Activated CD4-positive, alpha-beta memory T cell treated with anti-CD3 and anti-CD28 coated beads for 36 hours (primary cell): ENCODE data around the gene RARA. TPM values are rescaled to one million over a fixed set of nuclear protein-coding genes. Genes with fewer than 3 reads are reported as not detected.
"Not testable (repeated sequence)": the region's sequence is repeated elsewhere in the genome, so short reads cannot be mapped to it uniquely, and the experiment has no call there.

ENCODE experiments used
- CTCF ChIA-PET: fragments of 350-600 bp; sonication (Branson Sonifier 250); formaldehyde crosslinking; loops from one replicate; lab custom pipeline; 2021; ENCODE audit warnings: antibody characterized with exemption, inconsistent platforms; lab: Charles Lee
- POLR2A ChIA-PET: fragments of 350-600 bp; sonication (Branson Sonifier 250); formaldehyde crosslinking; loops from one replicate; lab custom pipeline; 2021; ENCODE audit warnings: antibody characterized with exemption; lab: Charles Lee
- DNase-seq: peaks from one replicate; pipeline ENCODE4 v3.0.0-alpha.2; 2020
- H3K27ac Mint-ChIP-seq: one replicate; pipeline ENCODE4 v1.8.0; 2021; ENCODE audit warnings: mixed read lengths
- H3K27me3 Mint-ChIP-seq: one replicate; pipeline ENCODE4 v1.8.0; 2021; ENCODE audit warnings: mixed read lengths
- H3K36me3 Mint-ChIP-seq: one replicate; pipeline ENCODE4 v1.8.0; 2021; ENCODE audit warnings: mixed read lengths
- H3K4me1 Mint-ChIP-seq: one replicate; pipeline ENCODE4 v1.8.0; 2021; ENCODE audit warnings: low read depth, mixed read lengths
- H3K4me3 Mint-ChIP-seq: one replicate; pipeline ENCODE4 v1.8.0; 2021; ENCODE audit warnings: mild to moderate bottlenecking, mixed read lengths
- H3K9me3 Mint-ChIP-seq: one replicate; pipeline ENCODE4 v1.8.0; 2021; ENCODE audit warnings: mixed read lengths
- intact Hi-C: fragments of 100-400 bp; cut with micrococcal nuclease; formaldehyde crosslinking; loops from one replicate; pipeline ENCODE4 v1.15.1; 2023
- total RNA-seq, 2 experiments: library from RNA; stranded (reverse); gene quantifications; one replicate each; pipeline ENCODE4 v1.2.3, GENCODE V29; 2021

Gene RARA
- total RNA-seq, 2 experiments from 2014 or later, result 31.2 TPM

GRCh38 chr17:40364121-40364861 is 55.3 kb downstream of the RARA start, which contains the start of gene GJD3:
TSS of gene GJD3 (minus strand) at chr17:40364737. CDS start at chr17:40363815, 922 bp downstream.
- Mint-ChIP-seq H3K4me3 (peak within 1 kb of the TSS; percentile 69), H3K27me3 (peaks cover 14% of the 10 kb centered on the region), H3K4me1 (peaks cover 4% of the 10 kb centered on the region), H3K36me3 (no peaks in the 10 kb centered on the region), H3K9me3 (no peaks in the 10 kb centered on the region), H3K27ac (no peak within 1 kb of the TSS)
- CTCF ChIA-PET, result interaction anchor here (1.1 to 3.6 kb wide), 7 partner anchors 9 to 195 kb away, joined by 3 to 39 read pairs (median 5); partner anchors contain the start of gene RARA
- intact Hi-C loops, result no loop called here
- DNase-seq, result no peak
- POLR2A ChIA-PET, result no interaction called here

- intact Hi-C loops, result no loop called here
- no peak overlapping the region for H3K27ac Mint-ChIP-seq
- CTCF ChIA-PET, result interaction anchor here (1.1 to 3.6 kb wide), 6 partner anchors 10 to 195 kb away, joined by 3 to 39 read pairs (median 6); no protein-coding TSS in a partner anchor
- no peak overlapping the region for H3K4me3 Mint-ChIP-seq
- H3K27me3 Mint-ChIP-seq, result peaks cover 14% of the 10 kb centered on the region
- POLR2A ChIA-PET, result no interaction called here
- H3K9me3 Mint-ChIP-seq, result no peaks in the 10 kb centered on the region
- no peaks in the 10 kb centered on the region for H3K36me3 Mint-ChIP-seq
- H3K4me1 Mint-ChIP-seq, result peaks cover 4% of the 10 kb centered on the region
- no peak for DNase-seq
These were observed 55.9 kb downstream of the RARA start for GRCh38 chr17:40364906-40365305.

- no peaks in the 10 kb centered on the region for H3K36me3 Mint-ChIP-seq
- intact Hi-C loops, result no loop called here
- POLR2A ChIA-PET, result interaction anchor here (1.5 kb wide), 1 partner anchor 37 kb away, joined by 3 read pairs; no protein-coding TSS in a partner anchor
- DNase-seq, result no peak
- H3K4me3 Mint-ChIP-seq, result no peak overlapping the region
- peaks cover 7% of the 10 kb centered on the region for H3K27me3 Mint-ChIP-seq
- H3K9me3 Mint-ChIP-seq, result no peaks in the 10 kb centered on the region
- CTCF ChIA-PET, result interaction anchor here (1.0 to 3.2 kb wide), 4 partner anchors 11 to 182 kb away, joined by 3 to 24 read pairs (median 6); partner anchors contain the start of gene TOP2A
- no peak overlapping the region for H3K27ac Mint-ChIP-seq
- peaks cover 6% of the 10 kb centered on the region for H3K4me1 Mint-ChIP-seq
These were observed 57.3 kb downstream of the RARA start for GRCh38 chr17:40366076-40366860.

- DNase-seq, result no peak
- POLR2A ChIA-PET, result interaction anchor here (1.5 kb wide), 1 partner anchor 36 kb away, joined by 3 read pairs; no protein-coding TSS in a partner anchor
- Mint-ChIP-seq H3K9me3 (no peaks in the 10 kb centered on the region), H3K4me1 (peaks cover 10% of the 10 kb centered on the region), H3K27me3 (peaks cover 4% of the 10 kb centered on the region), H3K27ac (no peak overlapping the region), H3K36me3 (no peaks in the 10 kb centered on the region), H3K4me3 (no peak overlapping the region)
- intact Hi-C loops, result no loop called here
- CTCF ChIA-PET, result interaction anchor here (2.3 to 3.2 kb wide), 2 partner anchors 12 to 166 kb away, joined by 7 to 24 read pairs; no protein-coding TSS in a partner anchor
These were observed 58.0 kb downstream of the RARA start for GRCh38 chr17:40366861-40367518.

- H3K27ac Mint-ChIP-seq, H3K36me3 Mint-ChIP-seq, H3K27me3 Mint-ChIP-seq, H3K4me3 Mint-ChIP-seq, POLR2A ChIA-PET, DNase-seq, H3K9me3 Mint-ChIP-seq, intact Hi-C loops: not testable (repeated sequence)
- CTCF ChIA-PET, result interaction anchor here (0.9 kb wide), 1 partner anchor 12 kb away, joined by 3 read pairs; no protein-coding TSS in a partner anchor
- H3K4me1 Mint-ChIP-seq, result peaks cover 14% of the 10 kb centered on the region
These were observed 58.7 kb downstream of the RARA start for GRCh38 chr17:40367728-40368127.

GRCh38 chr17:40369923-40370322 is 60.9 kb downstream of the RARA start:
- ChIA-PET POLR2A (no interaction called here), CTCF (interaction anchor here (0.9 to 1.6 kb wide), 4 partner anchors 7 to 190 kb away, joined by 3 to 5 read pairs (median 4); no protein-coding TSS in a partner anchor)
- intact Hi-C loops, result loop anchor here (5.0 kb wide), 2 partner anchors 47 to 242 kb away; partner anchors contain the start of gene TOP2A

GRCh38 chr17:40371261-40371929 is 62.4 kb downstream of the RARA start:
- peaks cover 31% of the 10 kb centered on the region for H3K4me1 Mint-ChIP-seq
- H3K36me3 Mint-ChIP-seq, result no peaks in the 10 kb centered on the region
- no peak overlapping the region for H3K4me3 Mint-ChIP-seq
- intact Hi-C loops, result loop anchor here (5.0 kb wide), 2 partner anchors 46 to 241 kb away; partner anchors contain the start of gene TOP2A
- no peaks in the 10 kb centered on the region for H3K27me3 Mint-ChIP-seq
- CTCF ChIA-PET, result interaction anchor here (1.2 to 1.6 kb wide), 3 partner anchors 9 to 189 kb away, joined by 3 to 5 read pairs (median 3); no protein-coding TSS in a partner anchor
- POLR2A ChIA-PET, result no interaction called here
- DNase-seq, result peak; percentile 57
- H3K9me3 Mint-ChIP-seq, result peaks cover 5% of the 10 kb centered on the region
- H3K27ac Mint-ChIP-seq, result no peak overlapping the region

More at GRCh38 chr17:40369923-40370322, 60.9 kb downstream of the RARA start:
- peaks cover 31% of the 10 kb centered on the region for H3K4me1 Mint-ChIP-seq
- H3K4me3 Mint-ChIP-seq, result no peak overlapping the region
- H3K27ac Mint-ChIP-seq, result no peak overlapping the region
- no peaks in the 10 kb centered on the region for H3K36me3 Mint-ChIP-seq
- no peak for DNase-seq
- no peaks in the 10 kb centered on the region for H3K27me3 Mint-ChIP-seq
- H3K9me3 Mint-ChIP-seq, result peaks cover 5% of the 10 kb centered on the region

- intact Hi-C loops, result loop anchor here (5.0 kb wide), 2 partner anchors 45 to 240 kb away; partner anchors contain the start of gene TOP2A
- ChIA-PET CTCF (interaction anchor here (2.3 kb wide), 1 partner anchor 9 kb away, joined by 8 read pairs; no protein-coding TSS in a partner anchor), POLR2A (no interaction called here)
- no peaks in the 10 kb centered on the region for H3K27me3 Mint-ChIP-seq
- H3K27ac Mint-ChIP-seq, result no peak overlapping the region
- H3K9me3 Mint-ChIP-seq, result peaks cover 5% of the 10 kb centered on the region
- H3K4me1 Mint-ChIP-seq, result peaks cover 34% of the 10 kb centered on the region
- no peak overlapping the region for H3K4me3 Mint-ChIP-seq
- no peak for DNase-seq
- H3K36me3 Mint-ChIP-seq, result no peaks in the 10 kb centered on the region
These were observed 63.1 kb downstream of the RARA start for GRCh38 chr17:40372031-40372430.

GRCh38 chr17:40372644-40373043 is 63.7 kb downstream of the RARA start:
- peaks cover 34% of the 10 kb centered on the region for H3K4me1 Mint-ChIP-seq
- ChIA-PET CTCF (interaction anchor here (1.0 to 2.3 kb wide), 4 partner anchors 9 to 248 kb away, joined by 3 to 8 read pairs (median 4); no protein-coding TSS in a partner anchor), POLR2A (interaction anchor here (1.0 to 1.3 kb wide), 2 partner anchors 10 to 45 kb away, joined by 3 to 4 read pairs; partner anchors contain the start of gene TOP2A)
- not testable (repeated sequence) for H3K36me3 Mint-ChIP-seq, DNase-seq, H3K4me3 Mint-ChIP-seq, H3K9me3 Mint-ChIP-seq, H3K27me3 Mint-ChIP-seq
- peak overlapping the region; percentile 50 for H3K27ac Mint-ChIP-seq
- intact Hi-C loops, result loop anchor here (5.0 kb wide), 2 partner anchors 45 to 240 kb away; partner anchors contain the start of gene TOP2A

GRCh38 chr17:40373324-40373723 is 64.3 kb downstream of the RARA start:
- H3K4me3 Mint-ChIP-seq, result no peak overlapping the region
- no peaks in the 10 kb centered on the region for H3K27me3 Mint-ChIP-seq
- H3K9me3 Mint-ChIP-seq, result peaks cover 5% of the 10 kb centered on the region
- no peak for DNase-seq
- intact Hi-C loops, result loop anchor here (5.0 kb wide), 2 partner anchors 44 to 239 kb away; partner anchors contain the start of gene TOP2A
- ChIA-PET POLR2A (interaction anchor here (1.0 to 1.3 kb wide), 2 partner anchors 11 to 44 kb away, joined by 3 to 4 read pairs; partner anchors contain the start of gene TOP2A), CTCF (interaction anchor here (0.8 to 2.3 kb wide), 5 partner anchors 10 to 247 kb away, joined by 3 to 8 read pairs (median 4); no protein-coding TSS in a partner anchor)
- H3K4me1 Mint-ChIP-seq, result peaks cover 34% of the 10 kb centered on the region
- H3K36me3 Mint-ChIP-seq, result no peaks in the 10 kb centered on the region
- peak overlapping the region; percentile 50 for H3K27ac Mint-ChIP-seq
